ENCODE measurements around the gene KIAA1549. TPM values are rescaled to one million over a fixed set of nuclear protein-coding genes. Genes with fewer than 3 reads are reported as not detected.

KIAA1549 gene
- total and polyA plus RNA-seq, 2 donors: 1.6 to 4.6 TPM

DNA sequence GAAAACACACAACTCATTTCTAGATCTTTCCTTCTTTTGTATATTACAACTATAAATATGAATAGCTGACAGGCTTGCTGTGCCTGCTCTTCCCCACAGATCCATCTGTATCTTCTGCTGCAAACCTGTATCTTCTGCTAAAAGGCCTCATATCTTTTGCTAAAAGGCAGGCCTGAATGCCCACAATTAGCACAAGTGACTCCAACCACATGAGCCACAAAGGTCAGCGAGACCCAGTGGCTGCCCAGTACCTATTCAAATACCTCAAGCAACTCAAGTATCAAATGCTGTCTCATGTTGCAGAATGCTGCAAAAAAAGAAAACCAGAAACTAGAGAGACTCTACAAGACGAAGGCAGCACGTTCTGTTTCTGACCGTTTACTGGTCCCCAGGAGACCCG, 128.7 kb downstream of the KIAA1549 start:
- Histone ChIP-seq H3K4me1 (ENCODE audit: insufficient read depth) (no peaks in the 10 kb centered on the region), H3K27ac (ENCODE audit: low read depth) (no peak overlapping the region), H3K36me3 (ENCODE audit: insufficient read depth) (no peaks in the 10 kb centered on the region), H3K4me3 (ENCODE audit: low read depth, low read length) (no peak overlapping the region)
- 95% methylated on average over 5 of the region's 5 CpGs for WGBS
- DNase-seq (ENCODE audit: extremely low spot score): no peak

GRCh38 chr7:138849701-138850100, 131.5 kb downstream of the KIAA1549 start:
- over 99% methylated on average over 5 of the region's 5 CpGs for WGBS
- Histone ChIP-seq H3K27ac (ENCODE audit: low read depth) (no peak overlapping the region), H3K36me3 (ENCODE audit: insufficient read depth) (no peaks in the 10 kb centered on the region), H3K4me1 (ENCODE audit: insufficient read depth) (no peaks in the 10 kb centered on the region), H3K4me3 (ENCODE audit: low read depth, low read length) (no peak overlapping the region)
- DNase-seq (ENCODE audit: extremely low spot score): no peak

DNA sequence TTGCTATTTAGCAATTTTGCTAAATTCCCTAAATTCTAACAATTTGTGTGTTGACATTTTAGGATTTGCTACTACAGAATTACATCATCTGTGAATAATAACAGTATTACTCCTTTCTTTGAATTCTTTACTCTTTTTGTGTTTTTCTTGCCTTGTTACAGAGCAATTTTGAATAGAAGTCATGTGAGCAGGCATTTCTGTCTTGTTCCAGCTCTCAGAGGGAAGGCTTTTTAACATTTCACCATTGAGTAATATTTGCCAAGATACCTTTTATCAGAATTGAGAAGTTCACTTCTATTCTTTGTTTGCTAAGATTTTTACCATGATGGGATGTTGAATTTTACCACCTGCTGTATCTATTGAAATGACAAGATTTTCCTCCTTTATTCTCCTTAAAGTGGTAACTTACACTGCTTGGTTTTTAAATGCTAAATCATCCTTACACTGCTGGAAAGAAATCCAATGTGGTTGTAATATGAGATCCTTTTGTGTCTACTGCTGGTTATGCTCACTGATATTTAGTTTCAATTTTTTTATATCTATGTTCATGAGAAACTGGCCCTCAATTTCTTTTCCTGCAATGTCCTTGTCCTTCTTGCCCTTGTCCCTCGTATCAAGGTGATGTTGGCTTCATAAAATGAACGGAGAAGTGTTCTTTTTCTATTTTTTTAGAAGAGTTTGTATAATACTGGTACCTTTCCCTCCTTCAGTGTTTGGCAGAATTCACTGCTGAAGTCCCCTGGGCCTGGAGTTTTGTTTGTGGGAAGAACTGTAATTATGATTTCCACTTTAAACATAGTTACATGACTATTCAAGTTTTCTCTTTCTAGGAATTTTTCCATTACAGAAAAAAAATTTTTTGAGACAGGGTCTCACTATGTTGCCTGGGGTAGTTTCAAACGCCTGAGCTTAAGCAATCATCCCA, 132.9 kb downstream of the KIAA1549 start:
- no peak overlapping the region for H3K27ac ChIP-seq (ENCODE audit: low read depth)
- no peak overlapping the region for H3K4me3 ChIP-seq (ENCODE audit: low read depth, low read length)
- no peak for DNase-seq (ENCODE audit: extremely low spot score)
- H3K4me1 ChIP-seq (ENCODE audit: insufficient read depth): no peaks in the 10 kb centered on the region
- WGBS: 80% methylated on average over 3 of the region's 3 CpGs
- no peaks in the 10 kb centered on the region for H3K36me3 ChIP-seq (ENCODE audit: insufficient read depth)

- 57% methylated on average over 2 of the region's 2 CpGs for WGBS
- Histone ChIP-seq H3K36me3 (ENCODE audit: insufficient read depth) (no peaks in the 10 kb centered on the region), H3K4me3 (ENCODE audit: low read depth, low read length) (no peak overlapping the region), H3K4me1 (ENCODE audit: insufficient read depth) (no peaks in the 10 kb centered on the region), H3K27ac (ENCODE audit: low read depth) (no peak overlapping the region)
- DNase-seq (ENCODE audit: extremely low spot score): no peak
Observed at GRCh38 chr7:138845711-138846110, 135.5 kb downstream of the KIAA1549 start.

DNA sequence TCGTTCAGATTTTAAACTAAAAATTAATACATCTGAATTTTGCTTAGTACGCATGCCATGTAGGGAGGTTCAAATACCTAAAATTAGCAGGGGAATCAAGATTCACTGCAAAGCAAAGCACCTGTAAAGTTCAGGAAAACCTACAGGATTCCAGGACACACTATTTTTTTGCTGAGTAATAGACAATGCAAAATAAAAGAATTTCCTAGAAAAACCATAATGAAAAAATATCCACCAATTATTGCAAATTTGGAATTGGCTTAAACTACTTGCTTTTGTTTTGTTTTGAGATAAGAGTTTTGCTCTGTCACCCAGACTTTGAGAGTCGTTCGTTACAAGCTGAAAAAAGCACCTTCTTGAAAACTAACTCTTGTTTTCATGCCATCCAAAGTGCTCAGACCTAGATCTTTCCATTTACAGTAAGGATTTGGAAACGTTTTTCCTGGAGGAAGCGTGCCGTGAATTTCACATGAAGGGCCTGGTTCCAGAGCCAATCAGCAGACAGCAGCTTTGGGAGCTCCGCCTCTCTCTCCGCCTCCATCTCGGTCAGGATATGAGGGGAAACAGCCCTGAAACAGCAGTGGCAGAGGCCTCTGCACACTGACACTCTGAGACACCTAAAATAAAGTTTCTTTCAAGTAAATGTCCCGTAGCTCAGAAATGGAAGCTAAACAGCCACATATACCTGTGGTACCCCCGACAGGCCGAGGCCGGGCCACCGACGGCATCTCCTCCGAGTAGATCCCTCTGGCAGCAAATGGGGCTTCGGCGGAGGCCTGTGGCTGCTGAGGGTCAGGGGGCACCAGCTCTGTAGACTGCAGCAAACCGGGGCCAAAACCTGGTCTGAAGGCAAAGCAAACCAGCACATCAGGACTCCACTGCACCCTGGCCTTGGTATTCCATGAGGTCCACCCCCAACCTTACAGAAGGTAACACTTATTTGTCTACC, 137.3 kb downstream of the KIAA1549 start:
- Histone ChIP-seq H3K4me3 (ENCODE audit: low read depth, low read length) (no peak overlapping the region), H3K4me1 (ENCODE audit: insufficient read depth) (no peaks in the 10 kb centered on the region), H3K27ac (ENCODE audit: low read depth) (no peak overlapping the region), H3K36me3 (ENCODE audit: insufficient read depth) (no peaks in the 10 kb centered on the region)
- DNase-seq (ENCODE audit: extremely low spot score): no peak
- WGBS: 90% methylated on average over 20 of the region's 20 CpGs

DNA sequence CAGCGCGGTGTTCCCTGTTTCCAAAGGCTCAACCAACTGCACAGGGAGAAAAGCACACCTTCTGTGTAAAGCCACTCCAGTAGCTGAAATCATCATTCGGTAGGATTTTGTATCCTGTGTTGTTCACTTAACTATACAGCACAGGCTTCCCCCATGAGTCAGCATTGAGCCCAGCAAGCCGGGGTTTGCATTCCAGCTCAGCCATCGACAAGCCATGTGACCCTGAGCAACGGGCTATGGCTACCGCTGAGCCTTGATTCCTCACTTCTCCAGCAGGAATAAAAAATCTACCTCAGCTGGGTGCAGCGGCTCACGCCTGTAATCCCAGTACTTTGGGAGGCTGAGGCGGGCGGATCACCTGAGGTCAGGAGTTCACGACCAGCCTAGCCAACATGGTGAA, 139.1 kb downstream of the KIAA1549 start:
- 91% methylated on average over 12 of the region's 12 CpGs for WGBS

GRCh38 chr7:138838166-138838565, 143.0 kb downstream of the KIAA1549 start:
- no peak for DNase-seq (ENCODE audit: extremely low spot score)

More for the DNA sequence above, 139.1 kb downstream of the KIAA1549 start:
- Histone ChIP-seq H3K4me1 (ENCODE audit: insufficient read depth) (no peaks in the 10 kb centered on the region), H3K27ac (ENCODE audit: low read depth) (no peak overlapping the region), H3K4me3 (ENCODE audit: low read depth, low read length) (no peak overlapping the region), H3K36me3 (ENCODE audit: insufficient read depth) (no peaks in the 10 kb centered on the region)
- DNase-seq (ENCODE audit: extremely low spot score): no peak

GRCh38 chr7:138837627-138838026, 143.6 kb downstream of the KIAA1549 start:
- Histone ChIP-seq H3K4me1 (ENCODE audit: insufficient read depth) (no peaks in the 10 kb centered on the region), H3K27ac (ENCODE audit: low read depth) (no peak overlapping the region), H3K4me3 (ENCODE audit: low read depth, low read length) (no peak overlapping the region), H3K36me3 (ENCODE audit: insufficient read depth) (no peaks in the 10 kb centered on the region)
- DNase-seq (ENCODE audit: extremely low spot score): no peak
- WGBS: 52% methylated on average over 13 of the region's 13 CpGs

More at GRCh38 chr7:138838166-138838565, 143.0 kb downstream of the KIAA1549 start:
- Histone ChIP-seq H3K27ac (ENCODE audit: low read depth) (no peak overlapping the region), H3K4me1 (ENCODE audit: insufficient read depth) (no peaks in the 10 kb centered on the region), H3K4me3 (ENCODE audit: low read depth, low read length) (no peak overlapping the region), H3K36me3 (ENCODE audit: insufficient read depth) (no peaks in the 10 kb centered on the region)
- 86% methylated on average over 9 of the region's 9 CpGs for WGBS

DNA sequence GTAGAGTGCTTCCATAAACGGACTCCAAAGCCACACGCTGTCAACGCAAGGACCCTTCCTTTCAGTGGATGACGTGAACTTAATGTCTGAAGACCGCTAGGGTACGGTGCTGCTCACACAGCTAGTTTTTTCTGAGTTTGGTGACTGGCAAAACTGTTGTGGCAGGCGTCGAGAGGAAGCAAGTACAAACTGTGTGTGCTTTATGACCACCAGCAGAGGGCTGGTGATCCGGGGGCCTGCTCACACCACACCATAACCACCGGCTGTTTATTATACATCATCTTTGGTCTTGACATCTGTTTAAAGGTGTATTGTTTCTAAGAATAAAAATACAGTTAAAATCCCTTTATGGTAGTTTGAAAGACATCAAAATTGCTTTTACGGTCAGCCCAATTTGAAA, 146.1 kb downstream of the KIAA1549 start:
- Histone ChIP-seq H3K4me3 (ENCODE audit: low read depth, low read length) (no peak overlapping the region), H3K27ac (ENCODE audit: low read depth) (no peak overlapping the region), H3K4me1 (ENCODE audit: insufficient read depth) (no peaks in the 10 kb centered on the region), H3K36me3 (ENCODE audit: insufficient read depth) (no peaks in the 10 kb centered on the region)
- DNase-seq (ENCODE audit: extremely low spot score): no peak
- 87% methylated on average over 11 of the region's 11 CpGs for WGBS

DNA sequence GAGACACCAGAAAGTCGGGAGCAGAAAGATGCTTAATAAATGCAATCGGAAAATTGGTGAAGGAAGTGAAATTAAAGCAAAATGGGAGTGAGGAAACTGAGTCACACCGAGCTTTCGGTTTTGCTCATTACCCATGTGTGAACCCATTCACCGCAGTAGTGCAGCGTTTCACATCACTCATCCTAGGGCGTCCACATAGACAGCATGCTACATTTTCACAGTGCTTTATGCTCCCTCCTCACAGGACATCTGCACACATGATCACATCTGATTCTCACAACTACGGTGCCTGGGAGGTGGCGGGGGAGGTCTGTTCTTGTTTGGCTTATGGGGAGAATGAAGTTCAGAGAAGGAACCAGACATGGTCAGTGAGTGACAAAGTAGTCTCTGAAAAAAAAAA, 146.6 kb downstream of the KIAA1549 start:
- Histone ChIP-seq H3K27ac (ENCODE audit: low read depth) (no peak overlapping the region), H3K4me1 (ENCODE audit: insufficient read depth) (no peaks in the 10 kb centered on the region), H3K4me3 (ENCODE audit: low read depth, low read length) (no peak overlapping the region), H3K36me3 (ENCODE audit: insufficient read depth) (no peaks in the 10 kb centered on the region)
- no peak for DNase-seq (ENCODE audit: extremely low spot score)
- WGBS: 93% methylated on average over 9 of the region's 9 CpGs

DNA sequence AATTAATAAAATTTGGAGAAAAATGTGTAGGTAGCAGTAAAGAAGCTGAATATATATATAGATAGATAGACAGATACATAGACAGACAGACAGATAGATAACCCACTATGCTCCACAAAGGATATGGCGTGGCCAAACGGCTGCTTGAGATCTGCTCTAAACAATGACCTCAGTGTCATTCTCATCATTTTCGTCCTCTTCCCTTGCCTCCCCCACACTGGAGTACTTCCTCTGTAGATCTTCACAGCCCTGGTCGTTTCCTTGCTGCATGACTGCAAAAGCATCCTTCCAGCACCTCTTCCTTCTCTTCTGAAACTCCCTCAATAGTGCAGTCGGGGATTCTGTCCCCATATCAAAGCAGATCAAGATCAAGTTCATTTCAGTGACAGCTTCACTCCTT, 147.6 kb downstream of the KIAA1549 start:
- WGBS: 69% methylated on average over 5 of the region's 5 CpGs
- Histone ChIP-seq H3K4me1 (ENCODE audit: insufficient read depth) (no peaks in the 10 kb centered on the region), H3K36me3 (ENCODE audit: insufficient read depth) (no peaks in the 10 kb centered on the region), H3K4me3 (ENCODE audit: low read depth, low read length) (no peak overlapping the region), H3K27ac (ENCODE audit: low read depth) (no peak overlapping the region)
- DNase-seq (ENCODE audit: extremely low spot score): no peak

- no peak overlapping the region for H3K27ac ChIP-seq (ENCODE audit: low read depth)
- H3K4me1 ChIP-seq (ENCODE audit: insufficient read depth): no peaks in the 10 kb centered on the region
- WGBS: 93% methylated on average over 10 of the region's 10 CpGs
- no peak overlapping the region for H3K4me3 ChIP-seq (ENCODE audit: low read depth, low read length)
- no peaks in the 10 kb centered on the region for H3K36me3 ChIP-seq (ENCODE audit: insufficient read depth)
- no peak for DNase-seq (ENCODE audit: extremely low spot score)
Observed at GRCh38 chr7:138832966-138833365, 148.2 kb downstream of the KIAA1549 start.

DNA sequence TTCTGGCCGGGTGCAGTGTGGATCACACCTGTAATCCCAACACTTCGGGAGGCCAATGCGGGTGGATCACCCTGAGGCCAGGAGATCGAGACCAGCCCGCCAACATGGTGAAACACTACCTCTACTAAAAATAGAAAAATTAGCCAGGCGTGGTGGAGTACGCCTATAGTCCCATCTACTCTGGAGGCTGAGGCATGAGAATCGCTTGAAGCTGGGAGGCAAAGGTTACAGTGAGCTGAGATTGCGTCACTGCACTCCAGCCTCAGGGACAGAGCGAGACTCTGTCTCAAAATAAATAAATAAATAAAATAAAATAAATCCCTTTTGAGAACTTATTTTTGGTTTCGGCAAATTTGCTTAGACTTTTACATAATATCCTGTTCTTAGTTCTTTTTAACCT, 151.9 kb downstream of the KIAA1549 start:
- DNase-seq (ENCODE audit: extremely low spot score): no peak

More for the DNA sequence above, 151.9 kb downstream of the KIAA1549 start:
- Histone ChIP-seq H3K27ac (ENCODE audit: low read depth) (no peak overlapping the region), H3K36me3 (ENCODE audit: insufficient read depth) (no peaks in the 10 kb centered on the region), H3K4me1 (ENCODE audit: insufficient read depth) (no peaks in the 10 kb centered on the region), H3K4me3 (ENCODE audit: low read depth, low read length) (no peak overlapping the region)
- WGBS: 94% methylated on average over 11 of the region's 11 CpGs

Measured in urinary bladder (tissue), 4 donors.